GM23338 (cell line): Measurements from ENCODE around the gene LYST. TPM values are rescaled to one million over a fixed set of nuclear protein-coding genes. Genes with fewer than 3 reads are reported as not detected.

ENCODE experiments used
- ATAC-seq: fragments of 200-7000 bp; cut with Tn5 transposase; 3 replicates; pipeline ENCODE4 v1.9.1; 2020
- DNase-seq: peaks from one replicate; pipeline ENCODE4 v3.0.0-alpha.2; 2015; ENCODE audit warnings: low spot score
- H2AFZ ChIP-seq: fragments of 200-600 bp; sonication (generic); 2 replicates; pipeline ENCODE4 v1.8.0; 2016; ENCODE audit warnings: antibody characterized with exemption, mild to moderate bottlenecking, moderate library complexity
- H3F3A ChIP-seq: fragments of 200-600 bp; sonication (generic); replicated peaks from 2 replicates; pipeline ENCODE4 v1.8.0; 2017; ENCODE audit warnings: antibody characterized with exemption, mixed run types, low read depth
- H3K27ac ChIP-seq: fragments of 200-600 bp; sonication (generic); 2 replicates; pipeline ENCODE4 v1.6.1; 2016; ENCODE audit warnings: low read depth
- H3K27me3 ChIP-seq: fragments of 200-600 bp; sonication (generic); 2 replicates; pipeline ENCODE4 v1.8.0; 2016; ENCODE audit warnings: mild to moderate bottlenecking, mixed run types, moderate library complexity; ENCODE audit not compliant: insufficient read depth
- H3K36me3 ChIP-seq: fragments of 200-600 bp; sonication (generic); 2 replicates; pipeline ENCODE4 v1.8.0; 2016; ENCODE audit warnings: mild to moderate bottlenecking; ENCODE audit not compliant: insufficient read depth
- H3K4me1 ChIP-seq: fragments of 200-600 bp; sonication (generic); 2 replicates; pipeline ENCODE4 v1.8.0; 2016; ENCODE audit warnings: mild to moderate bottlenecking, moderate library complexity; ENCODE audit not compliant: insufficient read depth
- H3K4me2 ChIP-seq: fragments of 200-600 bp; sonication (generic); 2 replicates; pipeline ENCODE4 v1.7.1; 2017; ENCODE audit warnings: mixed run types
- H3K4me3 ChIP-seq: fragments of 200-600 bp; sonication (generic); 2 replicates; pipeline ENCODE4 v1.6.1; 2016; ENCODE audit warnings: mixed run types
- H3K79me2 ChIP-seq: fragments of 200-600 bp; sonication (generic); replicated peaks from 2 replicates; pipeline ENCODE4 v1.8.0; 2017; ENCODE audit warnings: mild to moderate bottlenecking; ENCODE audit not compliant: insufficient read depth
- H3K9me2 ChIP-seq: fragments of 200-600 bp; sonication (generic); 2 replicates; pipeline ENCODE4 v1.8.0; 2017; ENCODE audit not compliant: insufficient read depth
- H4K20me1 ChIP-seq: fragments of 200-600 bp; sonication (generic); replicated peaks from 2 replicates; pipeline ENCODE4 v1.8.0; 2017; ENCODE audit warnings: mild to moderate bottlenecking; ENCODE audit not compliant: insufficient read depth
- H3K27ac Mint-ChIP-seq: 2 replicates; pipeline ENCODE4 v1.8.0; 2020; ENCODE audit warnings: inconsistent platforms, mild to moderate bottlenecking, moderate library complexity, mixed read lengths
- H3K27me3 Mint-ChIP-seq: 3 replicates; pipeline ENCODE4 v1.8.0; 2022; ENCODE audit warnings: low read depth, mild to moderate bottlenecking, moderate library complexity, mixed read lengths, inconsistent platforms; ENCODE audit not compliant: insufficient read depth, poor library complexity
- H3K36me3 Mint-ChIP-seq: 3 replicates; pipeline ENCODE4 v1.8.0; 2021; ENCODE audit warnings: low read depth, mild to moderate bottlenecking, inconsistent platforms, moderate library complexity, mixed read lengths
- H3K4me1 Mint-ChIP-seq: 3 replicates; pipeline ENCODE4 v1.8.0; 2020; ENCODE audit warnings: mild to moderate bottlenecking, inconsistent platforms, mixed read lengths
- H3K4me3 Mint-ChIP-seq: 3 replicates; pipeline ENCODE4 v1.8.0; 2021; ENCODE audit warnings: moderate library complexity, mild to moderate bottlenecking, inconsistent platforms, mixed read lengths
- H3K9me3 Mint-ChIP-seq: 3 replicates; pipeline ENCODE4 v1.8.0; 2020; ENCODE audit warnings: moderate library complexity, mild to moderate bottlenecking, inconsistent platforms, mixed read lengths
- CREB1 ChIP-seq: fragments of 250-450 bp; sonication (Bioruptor Pico); IDR thresholded peaks from 2 replicates; pipeline ENCODE4 v1.5.0; 2020; ENCODE audit warnings: low read depth, mild to moderate bottlenecking, moderate library complexity
- CTCF ChIP-seq, 2 experiments: fragments of 200-600 bp in 1 of 2; sonication (generic) in 1 of 2; conservative IDR thresholded peaks; 2 replicates each; pipeline versions ENCODE4 v1.5.1 to v1.6.1; 2016 to 2017; ENCODE audit warnings: antibody characterized with exemption in 2 of 2, low read depth in 2 of 2, mild to moderate bottlenecking in 2 of 2, moderate library complexity in 1 of 2
- EZH2 ChIP-seq: fragments of 200-600 bp; sonication (generic); IDR thresholded peaks from one replicate; pipeline ENCODE4 v1.8.0; 2017; ENCODE audit warnings: antibody characterized with exemption, mild to moderate bottlenecking, low read depth; ENCODE audit not compliant: unreplicated experiment
- JUNB ChIP-seq: IDR thresholded peaks from one replicate; pipeline ENCODE4 v1.6.1; 2016; ENCODE audit warnings: antibody characterized with exemption; ENCODE audit not compliant: unreplicated experiment
- NANOG ChIP-seq: IDR thresholded peaks from 2 replicates; pipeline ENCODE4 v1.6.1; 2016; ENCODE audit warnings: antibody characterized with exemption, borderline replicate concordance
- STAT1 ChIP-seq: IDR thresholded peaks from one replicate; pipeline ENCODE4 v1.6.1; 2016; ENCODE audit warnings: antibody characterized with exemption; ENCODE audit not compliant: unreplicated experiment
- ZNF114 ChIP-seq: fragments of 250-450 bp; sonication (Bioruptor Pico); IDR thresholded peaks from 2 replicates; pipeline ENCODE4 v1.5.0; 2020; ENCODE audit warnings: mild to moderate bottlenecking, moderate library complexity
- ZNF331 ChIP-seq: fragments of 250-450 bp; sonication (Bioruptor Pico); IDR thresholded peaks from 2 replicates; pipeline ENCODE4 v1.5.0; 2020; ENCODE audit warnings: low read depth, mild to moderate bottlenecking, moderate library complexity
- polyA plus RNA-seq: library from polyadenylated mRNA; unstranded; fragments of >200 nt; fragmentation: Nextera tagmentation; extraction: Ambion mirVana; gene quantifications from 2 replicates; pipeline ENCODE4 v1.2.1, GENCODE V29; 2016
- total RNA-seq: library from RNA; depleted of rRNA; stranded (reverse); fragments of >200 nt; shearing (Covaris generic); gene quantifications from 2 replicates; pipeline ENCODE4 v1.2.3, GENCODE V29; 2014
- TF ChIP-seq, protein P1 (sequence below): fragments of 250-450 bp; sonication (Bioruptor Pico); IDR thresholded peaks from 2 replicates; pipeline ENCODE4 v1.5.0; 2020; ENCODE audit warnings: mild to moderate bottlenecking, moderate library complexity
- TF ChIP-seq, protein P2 (sequence below): IDR thresholded peaks from one replicate; pipeline ENCODE4 v1.6.1; 2018; ENCODE audit warnings: antibody characterized with exemption; ENCODE audit not compliant: unreplicated experiment

Gene LYST
- total and polyA plus RNA-seq, 2 experiments from 2014 or later, result 0.21 to 1.0 TPM

DNA sequence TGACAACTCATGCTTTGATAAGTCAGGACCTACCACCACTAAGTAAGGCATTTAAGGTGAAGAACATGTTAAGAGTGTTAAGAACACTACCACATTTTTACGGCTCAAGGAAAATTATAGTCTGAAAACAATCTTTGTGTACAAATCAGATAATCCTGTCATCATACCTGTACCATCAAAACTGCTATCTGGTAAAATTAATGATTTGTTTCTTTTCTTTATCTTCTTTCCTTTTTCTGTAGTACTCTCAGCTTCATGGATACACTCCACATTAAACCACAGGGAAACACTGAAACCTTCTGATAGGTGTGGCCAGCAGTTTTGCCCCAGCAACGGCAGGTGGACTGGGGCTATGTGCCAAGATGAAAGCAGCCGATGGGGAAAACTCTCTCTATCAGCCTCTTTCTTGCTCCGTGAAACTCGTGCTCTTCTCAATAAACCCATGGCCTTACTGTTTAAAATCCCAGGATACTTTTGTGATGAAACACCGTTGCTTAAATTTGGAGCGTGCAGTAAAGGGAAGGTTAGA lies 75.1 kb downstream of the LYST start (continued):
- TF ChIP-seq, protein P1, sequence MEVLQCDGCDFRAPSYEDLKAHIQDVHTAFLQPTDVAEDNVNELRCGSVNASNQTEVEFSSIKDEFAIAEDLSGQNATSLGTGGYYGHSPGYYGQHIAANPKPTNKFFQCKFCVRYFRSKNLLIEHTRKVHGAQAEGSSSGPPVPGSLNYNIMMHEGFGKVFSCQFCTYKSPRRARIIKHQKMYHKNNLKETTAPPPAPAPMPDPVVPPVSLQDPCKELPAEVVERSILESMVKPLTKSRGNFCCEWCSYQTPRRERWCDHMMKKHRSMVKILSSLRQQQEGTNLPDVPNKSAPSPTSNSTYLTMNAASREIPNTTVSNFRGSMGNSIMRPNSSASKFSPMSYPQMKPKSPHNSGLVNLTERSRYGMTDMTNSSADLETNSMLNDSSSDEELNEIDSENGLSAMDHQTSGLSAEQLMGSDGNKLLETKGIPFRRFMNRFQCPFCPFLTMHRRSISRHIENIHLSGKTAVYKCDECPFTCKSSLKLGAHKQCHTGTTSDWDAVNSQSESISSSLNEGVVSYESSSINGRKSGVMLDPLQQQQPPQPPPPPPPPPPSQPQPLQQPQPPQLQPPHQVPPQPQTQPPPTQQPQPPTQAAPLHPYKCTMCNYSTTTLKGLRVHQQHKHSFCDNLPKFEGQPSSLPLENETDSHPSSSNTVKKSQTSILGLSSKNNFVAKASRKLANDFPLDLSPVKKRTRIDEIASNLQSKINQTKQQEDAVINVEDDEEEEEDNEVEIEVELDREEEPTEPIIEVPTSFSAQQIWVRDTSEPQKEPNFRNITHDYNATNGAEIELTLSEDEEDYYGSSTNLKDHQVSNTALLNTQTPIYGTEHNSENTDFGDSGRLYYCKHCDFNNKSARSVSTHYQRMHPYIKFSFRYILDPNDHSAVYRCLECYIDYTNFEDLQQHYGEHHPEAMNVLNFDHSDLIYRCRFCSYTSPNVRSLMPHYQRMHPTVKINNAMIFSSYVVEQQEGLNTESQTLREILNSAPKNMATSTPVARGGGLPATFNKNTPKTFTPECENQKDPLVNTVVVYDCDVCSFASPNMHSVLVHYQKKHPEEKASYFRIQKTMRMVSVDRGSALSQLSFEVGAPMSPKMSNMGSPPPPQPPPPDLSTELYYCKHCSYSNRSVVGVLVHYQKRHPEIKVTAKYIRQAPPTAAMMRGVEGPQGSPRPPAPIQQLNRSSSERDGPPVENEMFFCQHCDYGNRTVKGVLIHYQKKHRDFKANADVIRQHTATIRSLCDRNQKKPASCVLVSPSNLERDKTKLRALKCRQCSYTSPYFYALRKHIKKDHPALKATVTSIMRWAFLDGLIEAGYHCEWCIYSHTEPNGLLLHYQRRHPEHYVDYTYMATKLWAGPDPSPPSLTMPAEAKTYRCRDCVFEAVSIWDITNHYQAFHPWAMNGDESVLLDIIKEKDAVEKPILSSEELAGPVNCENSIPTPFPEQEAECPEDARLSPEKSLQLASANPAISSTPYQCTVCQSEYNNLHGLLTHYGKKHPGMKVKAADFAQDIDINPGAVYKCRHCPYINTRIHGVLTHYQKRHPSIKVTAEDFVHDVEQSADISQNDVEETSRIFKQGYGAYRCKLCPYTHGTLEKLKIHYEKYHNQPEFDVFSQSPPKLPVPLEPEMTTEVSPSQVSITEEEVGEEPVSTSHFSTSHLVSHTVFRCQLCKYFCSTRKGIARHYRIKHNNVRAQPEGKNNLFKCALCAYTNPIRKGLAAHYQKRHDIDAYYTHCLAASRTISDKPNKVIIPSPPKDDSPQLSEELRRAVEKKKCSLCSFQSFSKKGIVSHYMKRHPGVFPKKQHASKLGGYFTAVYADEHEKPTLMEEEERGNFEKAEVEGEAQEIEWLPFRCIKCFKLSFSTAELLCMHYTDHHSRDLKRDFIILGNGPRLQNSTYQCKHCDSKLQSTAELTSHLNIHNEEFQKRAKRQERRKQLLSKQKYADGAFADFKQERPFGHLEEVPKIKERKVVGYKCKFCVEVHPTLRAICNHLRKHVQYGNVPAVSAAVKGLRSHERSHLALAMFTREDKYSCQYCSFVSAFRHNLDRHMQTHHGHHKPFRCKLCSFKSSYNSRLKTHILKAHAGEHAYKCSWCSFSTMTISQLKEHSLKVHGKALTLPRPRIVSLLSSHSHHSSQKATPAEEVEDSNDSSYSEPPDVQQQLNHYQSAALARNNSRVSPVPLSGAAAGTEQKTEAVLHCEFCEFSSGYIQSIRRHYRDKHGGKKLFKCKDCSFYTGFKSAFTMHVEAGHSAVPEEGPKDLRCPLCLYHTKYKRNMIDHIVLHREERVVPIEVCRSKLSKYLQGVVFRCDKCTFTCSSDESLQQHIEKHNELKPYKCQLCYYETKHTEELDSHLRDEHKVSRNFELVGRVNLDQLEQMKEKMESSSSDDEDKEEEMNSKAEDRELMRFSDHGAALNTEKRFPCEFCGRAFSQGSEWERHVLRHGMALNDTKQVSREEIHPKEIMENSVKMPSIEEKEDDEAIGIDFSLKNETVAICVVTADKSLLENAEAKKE (CRISPR knock-in tag), result no peak
- TF ChIP-seq STAT1, result no peak

DNA sequence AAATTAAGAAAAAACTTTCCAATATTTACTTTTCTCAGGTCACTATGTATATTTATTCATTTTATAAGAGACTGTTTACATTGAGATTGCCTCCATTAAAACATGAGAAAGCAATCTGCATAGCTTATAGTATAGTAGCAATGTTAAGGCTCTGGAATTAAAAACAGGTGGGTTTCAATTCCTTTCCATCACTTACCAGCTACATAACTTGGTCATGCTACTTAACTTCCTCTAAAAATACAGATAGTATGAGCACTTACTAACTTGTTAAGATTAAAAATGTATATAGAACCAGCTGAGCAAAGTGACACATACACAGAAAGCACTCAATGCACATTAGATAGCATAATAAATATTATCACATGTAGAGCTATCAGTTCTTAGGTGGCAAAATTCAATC lies 76.6 kb downstream of the LYST start:
- no peaks in the 10 kb centered on the region for H3K79me2 ChIP-seq

More for the DNA sequence above, 76.6 kb downstream of the LYST start:
- H3K4me3 ChIP-seq, result no peak overlapping the region
- Mint-ChIP-seq H3K4me1 (no peaks in the 10 kb centered on the region), H3K27me3 (no peaks in the 10 kb centered on the region), H3K9me3 (no peaks in the 10 kb centered on the region), H3K4me3 (no peak overlapping the region), H3K27ac (no peak overlapping the region), H3K36me3 (no peaks in the 10 kb centered on the region)
- no peaks in the 10 kb centered on the region for H3K36me3 ChIP-seq
- H4K20me1 ChIP-seq, result no peaks in the 10 kb centered on the region
- H3K9me2 ChIP-seq, result no peaks in the 10 kb centered on the region
- no peaks in the 10 kb centered on the region for H3K27me3 ChIP-seq
- DNase-seq, result no peak
- no peak for TF ChIP-seq ZNF114 (CRISPR knock-in tag)
- no peak for TF ChIP-seq CREB1 (CRISPR knock-in tag)
- TF ChIP-seq, protein P2, sequence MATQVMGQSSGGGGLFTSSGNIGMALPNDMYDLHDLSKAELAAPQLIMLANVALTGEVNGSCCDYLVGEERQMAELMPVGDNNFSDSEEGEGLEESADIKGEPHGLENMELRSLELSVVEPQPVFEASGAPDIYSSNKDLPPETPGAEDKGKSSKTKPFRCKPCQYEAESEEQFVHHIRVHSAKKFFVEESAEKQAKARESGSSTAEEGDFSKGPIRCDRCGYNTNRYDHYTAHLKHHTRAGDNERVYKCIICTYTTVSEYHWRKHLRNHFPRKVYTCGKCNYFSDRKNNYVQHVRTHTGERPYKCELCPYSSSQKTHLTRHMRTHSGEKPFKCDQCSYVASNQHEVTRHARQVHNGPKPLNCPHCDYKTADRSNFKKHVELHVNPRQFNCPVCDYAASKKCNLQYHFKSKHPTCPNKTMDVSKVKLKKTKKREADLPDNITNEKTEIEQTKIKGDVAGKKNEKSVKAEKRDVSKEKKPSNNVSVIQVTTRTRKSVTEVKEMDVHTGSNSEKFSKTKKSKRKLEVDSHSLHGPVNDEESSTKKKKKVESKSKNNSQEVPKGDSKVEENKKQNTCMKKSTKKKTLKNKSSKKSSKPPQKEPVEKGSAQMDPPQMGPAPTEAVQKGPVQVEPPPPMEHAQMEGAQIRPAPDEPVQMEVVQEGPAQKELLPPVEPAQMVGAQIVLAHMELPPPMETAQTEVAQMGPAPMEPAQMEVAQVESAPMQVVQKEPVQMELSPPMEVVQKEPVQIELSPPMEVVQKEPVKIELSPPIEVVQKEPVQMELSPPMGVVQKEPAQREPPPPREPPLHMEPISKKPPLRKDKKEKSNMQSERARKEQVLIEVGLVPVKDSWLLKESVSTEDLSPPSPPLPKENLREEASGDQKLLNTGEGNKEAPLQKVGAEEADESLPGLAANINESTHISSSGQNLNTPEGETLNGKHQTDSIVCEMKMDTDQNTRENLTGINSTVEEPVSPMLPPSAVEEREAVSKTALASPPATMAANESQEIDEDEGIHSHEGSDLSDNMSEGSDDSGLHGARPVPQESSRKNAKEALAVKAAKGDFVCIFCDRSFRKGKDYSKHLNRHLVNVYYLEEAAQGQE, result no peak
- TF ChIP-seq JUNB, result no peak
- no peak for TF ChIP-seq ZNF331
- TF ChIP-seq NANOG, result no peak
- TF ChIP-seq EZH2, result no peak
- no peak for TF ChIP-seq CTCF (conservative IDR thresholded peaks at IDR 0.05; ENCODE audit: low read depth in 2 of 2)
- no peak overlapping the region for H2AFZ ChIP-seq
- no peak overlapping the region for H3K27ac ChIP-seq
- no peak for ATAC-seq
- no peak overlapping the region for H3K4me2 ChIP-seq
- no peaks in the 10 kb centered on the region for H3F3A ChIP-seq
- H3K4me1 ChIP-seq, result no peaks in the 10 kb centered on the region
